COLO668 (cell line): ENCODE results near the gene PML.

Experiments
- DNase-seq: peaks from one replicate; lab custom pipeline; 2025; ENCODE audit not compliant: unreplicated experiment; lab: John Stamatoyannopoulos, UW

PML gene

DNA sequence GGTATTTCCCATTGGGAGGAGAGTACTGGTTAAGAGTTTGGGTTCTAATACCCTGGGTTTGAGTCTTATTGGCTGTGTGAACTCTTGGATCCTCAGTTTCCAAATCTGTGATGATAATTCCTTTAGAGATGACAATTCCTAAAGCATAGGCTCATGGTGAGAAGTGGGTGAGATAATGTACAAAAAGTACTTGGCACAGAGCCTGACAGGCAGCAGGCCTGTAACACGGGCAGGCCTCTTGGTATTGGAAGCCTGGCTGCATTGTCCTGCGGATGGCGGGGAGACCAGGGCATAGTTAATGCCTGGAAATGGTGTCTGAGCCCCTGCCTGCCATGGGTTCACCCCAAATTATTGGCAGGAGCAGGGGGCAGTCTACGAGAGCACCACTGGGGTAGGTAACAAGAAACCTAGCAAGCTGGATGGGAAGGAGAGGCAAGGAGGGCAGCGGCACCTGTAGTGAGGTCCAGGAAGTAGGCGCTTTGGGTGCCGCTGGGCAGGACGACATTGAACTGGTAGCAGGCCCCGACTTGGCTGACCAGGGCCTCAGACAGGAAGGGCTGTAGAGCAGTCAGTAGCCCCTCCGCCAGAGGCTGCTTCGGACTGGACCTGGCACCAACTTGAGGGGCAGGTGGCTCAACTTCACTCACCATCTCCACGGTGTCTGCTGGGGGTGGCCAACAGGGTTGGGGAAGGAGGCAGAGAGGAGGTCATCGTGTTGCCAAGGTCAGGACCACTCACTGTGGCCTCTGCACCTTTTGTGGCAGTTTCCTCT is 10.1 kb upstream of the PML start:
- DNase-seq: no peak

DNA sequence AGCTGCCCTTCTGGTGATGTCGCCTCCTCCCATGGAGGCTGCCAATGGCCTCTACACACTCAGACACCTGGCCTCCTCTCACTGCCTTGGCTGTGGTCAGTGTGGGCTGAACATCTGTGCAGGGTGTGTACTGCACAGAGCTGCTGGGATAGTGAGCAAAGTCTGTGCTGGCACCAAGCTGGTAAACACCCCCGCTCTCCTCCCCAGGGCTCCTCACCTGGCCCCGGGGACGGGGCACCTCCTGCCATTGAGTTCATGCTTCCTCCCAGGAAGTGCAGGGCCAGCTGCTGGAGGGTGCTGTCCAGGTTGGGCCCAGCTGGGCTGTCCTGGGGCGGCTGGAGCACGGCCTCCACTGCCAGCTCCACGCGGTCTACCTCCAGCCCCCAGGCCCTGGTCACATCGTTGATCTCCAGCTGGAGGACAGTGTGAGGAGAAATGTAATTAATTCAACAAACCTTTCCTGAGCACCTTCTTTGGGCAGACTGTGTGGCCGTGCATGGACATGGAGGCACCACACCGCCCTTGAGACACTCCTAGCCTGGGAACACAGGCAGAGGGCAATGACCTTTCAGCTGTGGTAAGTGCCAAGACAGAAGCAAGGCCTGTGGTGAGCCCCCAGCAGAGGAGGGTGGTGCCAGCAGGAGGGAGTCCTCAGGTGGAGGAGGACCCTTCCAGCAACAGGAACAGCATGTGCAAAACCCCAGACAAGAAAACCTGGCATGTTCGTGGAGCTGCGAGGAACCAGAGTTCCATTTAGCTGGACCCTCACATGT is 9.2 kb upstream of the PML start:
- peak; percentile 14 for DNase-seq

DNA sequence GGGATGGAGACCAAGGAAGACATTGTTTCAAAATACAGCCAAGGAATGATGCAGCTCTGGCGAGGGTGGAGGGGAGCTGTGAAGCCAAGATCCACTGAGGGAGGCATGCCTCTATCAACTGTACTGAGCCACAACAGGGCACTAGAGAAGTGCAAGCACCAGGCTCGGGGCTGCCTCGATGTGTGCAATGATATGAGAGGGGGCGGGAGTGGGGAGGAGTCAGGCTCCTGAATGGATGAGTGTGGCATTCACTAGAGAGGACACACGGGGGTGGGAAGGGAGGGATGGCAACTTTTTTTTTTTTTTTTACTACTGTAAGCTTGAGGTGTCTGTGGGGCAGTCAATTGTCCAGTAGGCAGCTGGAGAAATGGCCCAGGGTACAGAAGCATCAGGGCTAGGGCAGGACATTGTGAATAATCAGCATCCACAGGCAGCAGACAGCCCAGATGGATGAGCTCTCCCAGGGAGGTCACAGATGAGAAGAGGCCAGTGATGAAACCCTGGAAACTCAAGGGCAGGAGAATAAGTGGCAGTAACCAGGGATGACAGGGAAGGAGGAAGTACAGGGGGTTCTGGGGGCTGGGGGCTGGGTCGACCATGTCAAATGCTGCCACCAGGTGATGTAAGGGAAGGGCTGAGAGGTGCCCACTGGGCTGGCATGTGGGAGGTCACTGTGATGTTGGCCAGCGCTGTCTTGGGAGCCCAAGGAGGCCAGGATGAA is 8.3 kb upstream of the PML start:
- no peak for DNase-seq

DNA sequence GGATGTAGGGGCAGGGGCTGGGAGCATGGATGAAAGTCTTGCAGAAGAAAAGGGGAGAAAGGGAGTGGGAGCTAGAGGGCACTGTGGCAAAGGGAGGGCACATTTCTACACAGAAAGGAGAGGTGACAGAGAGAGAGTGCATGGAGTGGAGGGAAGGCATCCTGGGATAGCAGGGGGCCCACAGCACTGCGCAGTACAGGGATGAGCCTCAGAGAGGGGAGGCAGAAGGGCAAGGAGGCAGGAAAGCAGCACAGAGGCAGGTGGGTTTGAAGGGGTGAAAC is 7.8 kb upstream of the PML start:
- no peak for DNase-seq

DNA sequence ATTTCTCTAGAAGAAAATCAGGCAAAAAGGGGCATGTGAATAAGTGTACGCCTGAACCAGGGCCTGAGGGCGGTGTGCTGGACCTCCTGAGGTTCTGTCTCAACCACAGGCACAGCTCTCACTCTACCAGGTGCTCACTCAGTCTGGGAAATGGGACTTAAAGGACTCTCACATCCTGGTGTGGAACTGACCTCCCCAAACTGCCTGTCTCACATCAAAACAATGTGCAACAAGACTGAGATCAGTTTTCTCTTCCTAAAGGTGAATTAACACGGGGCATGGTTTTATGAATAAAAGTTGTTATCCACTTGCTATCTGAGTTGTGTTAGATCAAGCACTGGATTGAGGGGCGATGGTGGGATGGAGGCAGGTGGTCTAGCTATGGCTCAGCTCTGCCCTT is 7.3 kb upstream of the PML start:
- no peak for DNase-seq

DNA sequence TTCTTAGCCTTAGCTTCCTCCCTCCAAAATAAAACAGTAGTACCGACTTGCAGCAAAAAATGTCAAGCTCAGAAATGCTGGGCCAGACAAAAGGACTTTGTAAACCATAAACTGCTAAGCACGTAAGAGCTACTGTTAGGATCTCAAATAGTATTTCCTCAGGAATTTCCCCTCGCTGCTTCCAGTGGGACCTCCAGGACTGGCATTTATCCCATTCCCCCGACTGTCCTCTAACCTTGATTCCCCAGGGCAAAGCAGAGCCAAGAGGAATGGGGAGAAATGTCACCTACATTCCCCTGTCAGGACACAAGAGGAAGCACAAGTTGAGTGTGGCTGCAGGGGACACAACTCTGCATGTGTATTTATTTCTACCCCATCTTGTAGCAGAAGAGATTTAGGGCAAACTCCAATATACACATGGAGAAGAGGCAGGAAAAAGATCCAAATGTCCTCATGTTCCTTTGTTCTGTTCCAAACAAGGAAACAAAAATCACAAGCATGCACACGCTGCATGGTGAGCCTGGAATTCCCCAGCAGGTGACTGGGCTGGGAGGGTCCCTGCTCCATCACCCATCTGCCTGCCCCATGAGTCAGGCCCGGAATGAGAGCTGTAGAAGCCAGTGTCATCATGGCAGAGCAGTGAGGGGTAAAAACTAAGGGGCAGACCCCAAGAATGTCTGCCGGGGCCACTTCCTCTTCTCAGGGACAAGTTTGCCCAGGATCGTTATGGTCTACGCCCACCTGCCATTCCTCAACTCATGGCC is 6.7 kb upstream of the PML start:
- DNase-seq: peak; percentile 51

DNA sequence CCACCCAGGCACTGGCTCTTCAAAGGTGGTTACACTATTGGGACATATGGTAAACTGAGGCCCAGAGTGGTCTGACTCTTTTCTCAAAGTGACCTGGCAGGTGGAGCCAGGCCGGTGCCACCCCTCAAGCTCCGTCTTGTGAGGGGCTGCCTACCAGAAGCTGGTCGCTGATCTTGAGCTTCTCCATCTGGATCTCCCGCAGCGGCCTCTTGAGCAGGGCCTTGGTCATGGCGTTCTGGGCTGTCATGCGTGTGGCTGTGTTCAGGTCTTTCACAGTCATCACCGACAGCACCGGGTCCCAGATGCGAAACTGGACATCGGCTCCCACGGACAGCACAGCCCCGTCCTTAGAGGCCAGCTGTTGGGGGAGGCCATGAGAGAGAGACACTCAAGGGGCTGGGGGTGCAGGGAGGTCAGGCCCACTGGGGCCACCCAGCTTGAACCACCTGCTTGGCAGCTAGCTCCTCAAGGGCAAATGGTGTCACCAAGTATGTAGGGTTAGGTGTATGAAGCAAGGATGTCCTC is 6.0 kb upstream of the PML start:
- DNase-seq: no peak

DNA sequence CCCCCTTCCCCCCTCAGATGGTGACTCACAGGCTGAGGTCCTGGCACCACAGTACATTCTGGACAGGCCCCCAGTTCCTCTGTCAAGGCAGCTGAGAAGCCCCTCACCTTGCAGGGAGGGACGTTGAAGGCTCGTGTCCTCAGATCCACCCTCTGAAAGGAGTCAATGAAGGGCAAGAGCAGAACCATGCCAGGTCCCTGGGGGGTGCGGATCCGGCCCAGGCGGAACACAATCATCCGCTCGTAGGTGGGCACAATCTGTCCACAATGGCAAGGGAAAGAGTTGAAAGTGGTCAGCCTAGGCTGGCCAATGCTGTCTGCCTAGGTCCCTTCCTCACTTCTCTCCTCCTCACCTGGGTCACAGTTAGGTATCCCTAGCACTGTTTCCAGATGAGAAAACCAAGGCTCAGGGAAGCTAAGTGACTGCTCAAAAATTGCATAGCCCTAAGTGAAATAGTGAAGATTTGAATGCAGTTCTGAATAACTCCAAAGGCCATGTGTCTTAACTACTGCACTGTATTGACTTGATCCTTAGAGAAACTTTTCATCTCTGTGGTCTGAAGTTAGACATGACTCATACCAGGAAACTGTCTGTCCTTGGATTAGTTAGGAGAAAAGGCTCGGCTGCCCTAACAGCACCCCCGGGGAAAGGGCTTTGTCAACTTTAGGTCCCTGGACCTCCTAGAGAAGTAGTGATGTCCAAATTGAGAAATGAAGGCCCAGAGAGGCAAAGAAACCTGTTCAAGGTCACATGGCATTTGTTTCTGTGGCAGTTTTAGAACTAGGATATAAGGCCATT is 5.3 kb upstream of the PML start:
- no peak for DNase-seq

DNA sequence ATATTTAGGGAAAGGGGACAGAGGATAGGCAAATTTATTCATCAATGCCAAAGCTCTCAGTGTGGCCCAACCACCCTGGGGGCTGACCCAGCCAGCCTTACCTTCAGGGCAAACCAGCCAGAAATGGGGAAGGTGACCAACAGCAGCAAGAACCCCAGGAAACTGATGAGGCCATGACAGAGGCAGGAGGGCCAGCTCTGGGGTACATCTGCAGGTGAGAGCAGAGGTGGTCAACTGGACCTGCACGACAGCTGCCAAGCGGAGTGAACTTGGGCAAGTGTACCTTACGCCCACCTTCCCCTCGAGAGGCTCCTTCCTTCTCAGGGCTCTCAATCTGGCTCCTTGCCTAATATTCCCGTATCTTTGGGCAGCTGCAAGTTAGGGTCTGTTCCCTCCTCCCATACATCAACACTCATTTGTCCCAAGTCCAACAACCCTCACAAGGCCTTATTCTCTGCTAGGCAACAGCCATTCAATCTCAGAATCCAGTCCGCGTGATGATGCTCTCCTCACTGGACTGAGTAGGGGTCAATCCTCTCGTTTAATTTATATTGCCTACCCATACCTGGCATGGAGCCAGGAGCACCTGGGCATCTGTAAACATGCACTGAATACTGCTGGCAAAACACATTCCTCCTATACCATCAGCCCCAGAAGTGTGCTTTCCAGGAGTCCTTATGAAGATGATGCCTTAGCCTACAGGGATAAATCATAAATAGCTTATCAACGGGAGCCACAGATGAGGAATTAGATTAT is 4.1 kb upstream of the PML start:
- DNase-seq: peak; percentile 61

DNA sequence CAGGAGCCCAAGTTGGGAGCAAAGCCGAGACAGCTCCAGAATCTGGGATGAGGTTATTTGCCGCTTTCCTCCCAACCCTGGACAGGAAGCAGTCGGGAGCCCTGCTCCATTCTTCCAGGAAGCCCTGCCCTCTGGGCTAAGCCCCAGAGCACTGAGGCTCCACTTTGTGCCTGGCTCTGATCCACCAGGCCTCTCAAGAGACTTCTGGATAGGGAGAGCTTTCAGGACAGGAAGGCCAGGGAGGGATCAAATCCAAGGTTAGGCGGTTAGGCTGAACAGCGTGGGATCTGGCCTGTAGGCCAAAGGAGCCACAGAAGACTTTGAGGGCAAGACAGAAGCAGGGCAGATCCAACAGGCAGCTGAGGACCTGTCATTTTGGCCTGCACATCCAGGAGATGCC is 3.3 kb upstream of the PML start:
- peak; percentile 18 for DNase-seq

DNA sequence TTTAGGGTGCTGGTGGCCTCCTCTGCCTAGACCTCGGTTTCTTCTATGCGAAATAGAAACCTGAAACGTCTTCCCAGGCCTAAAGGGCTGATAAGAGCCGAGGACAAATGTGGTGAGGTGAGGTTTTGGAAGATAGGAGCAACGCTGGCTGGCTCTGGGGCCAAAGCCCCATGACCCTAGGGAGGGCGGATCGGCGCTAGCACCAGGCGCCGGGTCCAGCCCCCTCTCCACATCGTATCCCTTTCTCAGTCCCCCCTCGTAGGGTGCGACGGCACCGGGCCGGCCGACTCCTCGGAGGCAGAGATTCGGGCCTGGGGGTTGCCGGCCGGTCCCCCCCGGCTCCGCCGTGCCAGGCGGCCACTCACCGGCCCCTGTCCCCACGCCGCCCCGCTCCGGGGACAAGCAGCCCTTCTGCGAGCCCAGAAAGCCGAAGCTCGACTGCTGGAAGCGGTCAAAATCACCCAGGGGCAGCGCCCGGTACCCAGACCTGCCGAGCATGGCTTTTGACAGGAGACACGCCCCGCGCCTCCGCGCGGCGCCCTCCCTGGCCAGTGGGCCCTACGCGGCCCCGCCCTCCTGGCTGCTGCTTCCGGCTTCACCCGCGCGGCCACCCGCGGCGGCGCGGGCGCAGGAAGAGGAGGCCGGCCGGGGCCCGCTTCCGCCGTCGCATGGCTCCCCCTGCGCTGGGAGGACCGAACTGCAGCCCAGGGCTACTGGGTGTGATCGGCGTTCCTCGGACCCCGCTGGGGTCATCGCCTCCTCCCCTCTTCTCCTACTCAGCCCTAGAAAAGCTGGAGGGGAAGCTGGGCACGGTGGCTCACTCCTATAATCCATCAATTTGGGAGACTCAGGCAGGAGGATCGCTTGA is 2.6 kb upstream of the PML start, which contains the start of gene STOML1:
Gene STOML1, minus strand, starts transcription at position 570 of the 868 bp plus-strand sequence. Its CDS starts 72 bp downstream, at position 498.
- peak; percentile 97 for DNase-seq

DNA sequence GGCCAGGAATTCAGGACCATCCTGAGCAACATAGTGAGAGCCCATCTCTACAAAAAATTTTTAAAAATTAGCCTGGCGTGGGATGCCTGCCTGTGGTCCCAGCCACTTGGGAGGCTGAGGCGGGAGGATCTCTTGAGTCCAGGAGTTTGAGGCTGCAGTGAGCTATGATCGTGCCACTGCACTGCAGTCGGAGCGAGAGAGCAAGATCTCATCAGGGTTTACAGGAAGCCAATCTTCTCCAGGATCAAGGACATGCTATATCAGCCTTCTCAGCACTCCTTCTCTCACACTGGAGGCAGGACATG is 2.0 kb upstream of the PML start:
- no peak for DNase-seq

DNA sequence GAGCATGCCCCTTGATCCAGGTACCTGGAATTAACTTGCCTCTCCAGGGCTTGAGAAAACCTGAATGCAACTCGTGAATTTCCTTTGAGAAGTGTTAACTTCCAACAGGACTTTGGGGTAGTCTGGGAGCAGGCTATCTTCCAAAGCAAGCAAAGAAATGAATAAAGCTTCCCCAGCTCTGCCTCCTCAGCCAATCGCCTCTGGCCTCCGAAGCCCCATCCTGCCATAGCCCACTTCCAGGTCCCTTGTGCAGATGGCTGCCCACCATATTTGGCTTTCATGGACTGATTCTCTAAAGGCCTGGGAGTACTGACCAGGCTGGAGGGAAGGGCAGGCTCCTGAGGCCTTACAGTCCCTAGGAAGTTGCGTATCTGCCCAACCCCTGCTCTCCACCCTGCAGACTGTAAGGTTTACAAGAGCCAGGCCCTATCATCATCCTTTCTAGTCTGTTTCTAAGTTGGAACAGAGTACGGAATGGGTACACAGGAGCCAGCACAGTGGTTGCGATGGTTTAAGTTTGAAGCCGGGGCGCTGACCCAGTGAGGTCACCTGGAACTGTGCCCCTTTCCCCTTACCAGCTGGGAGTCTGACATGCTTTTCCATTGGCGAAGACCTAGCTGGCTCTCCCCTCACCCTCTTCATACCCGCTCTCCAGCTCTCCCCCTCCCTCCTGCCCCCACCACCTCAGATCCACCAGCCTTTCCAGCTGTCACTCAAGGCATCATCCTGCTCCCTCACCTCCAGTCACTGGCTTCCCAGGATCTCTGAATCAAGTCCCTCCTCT is 1.1 kb upstream of the PML start:
- DNase-seq: no peak

DNA sequence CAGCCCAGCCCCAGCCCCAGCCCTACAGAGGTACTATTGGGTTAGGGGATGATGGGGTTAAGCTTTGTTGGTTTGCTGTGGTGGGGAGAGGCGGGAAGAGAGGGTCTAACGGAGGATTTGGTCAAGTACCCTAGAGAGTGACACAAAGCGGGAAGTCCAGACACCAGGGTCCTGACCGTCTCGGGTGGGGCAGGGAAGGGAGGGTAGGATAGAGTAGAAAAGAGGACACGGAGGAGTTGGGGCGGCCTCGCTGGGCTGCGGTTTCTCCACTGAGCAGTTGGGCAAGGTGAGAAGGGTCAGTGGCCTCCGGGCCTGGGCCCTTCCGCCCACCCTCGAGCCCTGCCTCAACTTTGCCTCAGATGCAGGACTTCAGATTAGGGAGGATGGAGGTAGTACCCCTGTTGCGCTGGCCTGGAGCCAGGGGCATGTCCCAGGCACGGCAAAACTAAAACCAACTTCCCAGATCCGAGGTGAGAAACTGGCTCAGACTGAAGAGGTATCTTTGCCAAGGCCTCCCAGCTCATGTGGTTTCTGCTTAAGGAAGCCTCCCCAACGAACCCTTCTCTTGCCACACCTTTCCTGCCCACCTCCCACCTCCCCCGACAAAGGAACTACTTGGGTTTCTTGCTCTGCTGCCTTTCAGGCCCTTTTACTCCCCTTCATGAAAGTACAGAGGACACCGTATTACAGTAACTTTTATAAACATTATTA is 551 bp downstream of the PML start:
- no peak for DNase-seq

DNA sequence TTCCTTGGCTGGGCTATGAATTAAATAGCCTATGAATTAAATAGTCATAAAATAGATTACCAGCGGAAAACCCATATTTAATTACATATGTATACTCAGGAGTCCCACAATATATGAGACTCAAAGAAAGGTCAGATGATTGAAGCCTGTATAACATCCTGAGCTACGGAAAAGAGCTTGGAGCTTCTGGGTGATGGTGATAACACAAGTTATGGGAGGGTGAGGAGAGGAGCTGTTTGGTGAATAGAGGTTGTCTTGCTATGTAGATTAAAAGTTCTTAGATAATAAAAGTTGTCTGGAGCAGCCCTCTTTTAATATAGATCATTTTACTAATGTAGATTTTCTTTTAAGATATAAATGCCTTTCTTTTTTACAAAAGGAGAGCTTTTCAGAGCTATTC is 1.8 kb downstream of the PML start:
- no peak for DNase-seq

DNA sequence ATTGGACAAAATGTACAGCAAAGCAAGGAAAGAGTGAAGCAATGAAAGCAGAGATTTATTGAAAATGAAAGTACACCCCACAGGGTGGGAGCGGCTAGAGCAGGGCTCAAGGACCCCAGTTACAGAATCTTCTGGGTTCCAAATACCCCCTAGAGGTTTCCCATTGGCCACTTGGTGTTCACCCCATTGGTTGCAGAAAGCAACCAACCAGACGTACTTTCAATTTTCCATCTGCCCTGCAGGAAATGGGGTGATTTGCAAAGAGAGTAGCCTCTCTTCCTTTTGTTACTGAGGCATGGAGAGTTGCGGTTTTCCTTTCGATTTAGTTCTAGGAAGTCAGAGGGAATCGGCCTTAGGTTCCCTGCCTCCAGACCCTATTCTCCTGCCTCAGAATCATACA is 2.4 kb downstream of the PML start:
- peak; percentile 13 for DNase-seq

DNA sequence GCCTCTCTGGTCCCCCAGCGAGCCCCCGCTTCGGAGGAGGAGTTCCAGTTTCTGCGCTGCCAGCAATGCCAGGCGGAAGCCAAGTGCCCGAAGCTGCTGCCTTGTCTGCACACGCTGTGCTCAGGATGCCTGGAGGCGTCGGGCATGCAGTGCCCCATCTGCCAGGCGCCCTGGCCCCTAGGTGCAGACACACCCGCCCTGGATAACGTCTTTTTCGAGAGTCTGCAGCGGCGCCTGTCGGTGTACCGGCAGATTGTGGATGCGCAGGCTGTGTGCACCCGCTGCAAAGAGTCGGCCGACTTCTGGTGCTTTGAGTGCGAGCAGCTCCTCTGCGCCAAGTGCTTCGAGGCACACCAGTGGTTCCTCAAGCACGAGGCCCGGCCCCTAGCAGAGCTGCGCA is 3.5 kb downstream of the PML start:
- no peak for DNase-seq
